RWPE2 (cell line): ENCODE data around the gene PTPRD.

ENCODE experiments used
- ATAC-seq: fragments of 200-7000 bp; cut with Tn5 transposase; 3 replicates; pipeline ENCODE4 v1.9.1; 2021; ENCODE audit warnings: low read depth
- DNase-seq: peaks from one replicate; pipeline ENCODE4 v3.0.0-alpha.2; 2020; ENCODE audit warnings: low spot score
- H3K27ac ChIP-seq: fragments of 450-650 bp; 2 replicates; pipeline ENCODE4 v1.5.1; 2017; ENCODE audit warnings: mild to moderate bottlenecking; ENCODE audit not compliant: poor library complexity, severe bottlenecking
- H3K27me3 ChIP-seq: fragments of 250-450 bp; sonication (Bioruptor Pico); 2 replicates; pipeline ENCODE4 v1.5.1; 2021; ENCODE audit warnings: mild to moderate bottlenecking, moderate library complexity; ENCODE audit not compliant: insufficient read depth, poor library complexity, severe bottlenecking
- H3K36me3 ChIP-seq: fragments of 250-450 bp; sonication (Bioruptor Pico); 2 replicates; pipeline ENCODE4 v1.5.1; 2020; ENCODE audit warnings: low read depth, mild to moderate bottlenecking, moderate library complexity
- H3K4me1 ChIP-seq: fragments of 250-450 bp; sonication (Bioruptor Pico); 2 replicates; pipeline ENCODE4 v1.5.1; 2021; ENCODE audit warnings: mild to moderate bottlenecking, moderate library complexity; ENCODE audit not compliant: insufficient read depth, poor library complexity, severe bottlenecking
- H3K4me3 ChIP-seq: fragments of 250-450 bp; sonication (Bioruptor Pico); 2 replicates; pipeline ENCODE4 v1.5.1; 2021; ENCODE audit warnings: mild to moderate bottlenecking, moderate library complexity; ENCODE audit not compliant: severe bottlenecking
- H3K9me3 ChIP-seq: fragments of 250-450 bp; sonication (Bioruptor Pico); 2 replicates; pipeline ENCODE4 v1.5.1; 2021; ENCODE audit warnings: mild to moderate bottlenecking, moderate library complexity; ENCODE audit not compliant: severe bottlenecking
- CTCF ChIP-seq: fragments of 450-650 bp; IDR thresholded peaks from one replicate; pipeline ENCODE4 v1.5.1; 2017; ENCODE audit warnings: mild to moderate bottlenecking, moderate library complexity; ENCODE audit not compliant: poor library complexity, severe bottlenecking

PTPRD gene

GRCh38 chr9:8374471-8374870 is 2238.3 kb downstream of the PTPRD start:
- DNase-seq = no peak
- no peak for ATAC-seq
- H3K4me1 ChIP-seq = no peaks in the 10 kb centered on the region
- H3K4me3 ChIP-seq = no peak overlapping the region
- no peaks in the 10 kb centered on the region for H3K27me3 ChIP-seq
- no peaks in the 10 kb centered on the region for H3K36me3 ChIP-seq
- no peak for TF ChIP-seq CTCF
- H3K9me3 ChIP-seq = peaks cover 2% of the 10 kb centered on the region
- H3K27ac ChIP-seq = no peak overlapping the region

DNA sequence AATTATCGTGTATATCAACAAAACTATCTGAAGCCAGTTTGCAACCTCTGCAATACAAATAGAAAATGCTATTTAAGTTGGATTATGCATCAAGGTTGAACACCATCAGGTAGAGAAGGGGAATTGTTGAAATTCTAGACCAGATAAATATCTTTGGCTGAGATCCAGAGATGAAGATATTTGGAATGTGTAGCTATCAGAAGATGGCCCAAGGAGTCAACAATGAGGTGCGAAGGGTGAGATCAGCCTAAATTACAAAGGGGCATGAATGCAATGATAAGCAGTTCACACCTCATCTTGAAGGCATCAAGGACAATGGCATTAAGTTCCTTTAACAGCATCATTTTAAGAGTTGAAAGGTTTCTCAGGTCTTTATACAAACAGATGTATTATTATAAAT is 2241.1 kb downstream of the PTPRD start:
- ATAC-seq = no peak
- H3K27me3 ChIP-seq = no peaks in the 10 kb centered on the region

DNA sequence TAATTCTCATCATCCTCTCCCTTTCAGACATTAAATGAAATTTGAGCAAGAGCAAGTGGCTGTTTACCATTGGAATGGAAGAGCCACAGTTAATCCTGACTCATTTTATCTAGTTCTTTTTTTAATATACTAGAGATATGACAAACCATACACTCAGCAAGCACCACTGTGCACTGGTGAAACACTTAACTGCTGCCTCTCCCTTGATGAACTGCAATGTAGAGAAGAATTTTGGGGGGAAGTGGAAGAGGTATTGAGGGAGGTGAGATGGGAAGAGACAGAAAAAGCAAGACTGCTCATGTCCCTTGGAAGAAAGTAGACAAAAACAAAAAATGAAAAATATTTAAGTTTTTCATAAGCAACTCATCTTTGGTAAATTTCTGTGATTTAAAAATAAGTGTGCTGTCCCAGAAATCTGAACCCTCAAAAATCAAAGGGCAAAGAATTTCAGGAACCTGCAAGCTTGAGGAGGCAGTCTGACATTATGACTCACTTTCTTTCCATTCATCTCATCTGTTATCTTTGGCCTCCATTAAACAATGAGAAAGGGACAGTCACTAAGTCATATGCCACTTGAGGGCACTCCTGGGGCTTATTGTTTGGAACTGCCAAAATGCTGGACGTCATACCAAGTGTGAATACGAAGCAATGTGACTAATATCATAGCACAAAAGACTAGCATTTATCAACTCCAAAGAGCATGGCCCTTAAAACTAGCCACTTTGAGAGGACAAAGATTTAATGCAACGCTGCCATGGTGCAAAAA is 2246.5 kb downstream of the PTPRD start:
- TF ChIP-seq CTCF = no peak
- Histone ChIP-seq H3K9me3 (no peaks in the 10 kb centered on the region), H3K4me3 (no peak overlapping the region), H3K36me3 (no peaks in the 10 kb centered on the region), H3K27ac (no peak overlapping the region), H3K4me1 (no peaks in the 10 kb centered on the region), H3K27me3 (no peaks in the 10 kb centered on the region)
- no peak for ATAC-seq
- DNase-seq = no peak

More for the DNA sequence above, 2241.1 kb downstream of the PTPRD start:
- Histone ChIP-seq H3K4me1 (no peaks in the 10 kb centered on the region), H3K36me3 (no peaks in the 10 kb centered on the region), H3K27ac (no peak overlapping the region), H3K9me3 (peaks cover 2% of the 10 kb centered on the region), H3K4me3 (no peak overlapping the region)
- DNase-seq = no peak
- TF ChIP-seq CTCF = no peak

GRCh38 chr9:8365466-8366160 is 2247.2 kb downstream of the PTPRD start:
- H3K4me3 ChIP-seq = no peak overlapping the region
- DNase-seq = no peak
- H3K36me3 ChIP-seq = no peaks in the 10 kb centered on the region
- no peak for TF ChIP-seq CTCF
- no peak for ATAC-seq
- no peaks in the 10 kb centered on the region for H3K4me1 ChIP-seq
- H3K27ac ChIP-seq = no peak overlapping the region
- H3K9me3 ChIP-seq = no peaks in the 10 kb centered on the region
- H3K27me3 ChIP-seq = no peaks in the 10 kb centered on the region

GRCh38 chr9:8365029-8365428 is 2247.8 kb downstream of the PTPRD start:
- H3K4me3 ChIP-seq = no peak overlapping the region
- no peak for TF ChIP-seq CTCF
- DNase-seq (no peak), ATAC-seq (no peak)
- no peak overlapping the region for H3K27ac ChIP-seq
- H3K27me3 ChIP-seq = no peaks in the 10 kb centered on the region
- no peaks in the 10 kb centered on the region for H3K4me1 ChIP-seq
- H3K36me3 ChIP-seq = no peaks in the 10 kb centered on the region
- H3K9me3 ChIP-seq = no peaks in the 10 kb centered on the region
